Measurements from ENCODE around the gene SACS. TPM values are rescaled to one million over a fixed set of nuclear protein-coding genes. Genes with fewer than 3 reads are reported as not detected.
A peak's percentile ranks its signal among the peaks of the same experiment; 100 is the strongest.

Gene SACS
- polyA plus RNA-seq, 3 donors = 1.7 to 2.7 (median 2.2) TPM

GRCh38 chr13:23460309-23460708, 26.8 kb upstream of the SACS start:
- Mint-ChIP-seq H3K36me3 (peaks cover 0 to 2% of the 10 kb centered on the region in 2 donors), H3K4me3 (peak overlapping the region in 1 of 2 donors; percentile 74), H3K9me3 (peaks cover 0 to 8% (median 1%) of the 10 kb centered on the region in 7 donors), H3K4me1 (peaks cover 44% of the 10 kb centered on the region), H3K27ac (peak overlapping the region in 6 of 7 donors; percentile 7 to 74 (median 69)), H3K27me3 (ENCODE audit: low read depth in 3 of 3) (peaks cover 0 to 5% (median 2%) of the 10 kb centered on the region in 3 donors)
- H3K36me3 ChIP-seq (replicated peaks in 1 of 2; ENCODE audit: control insufficient read depth in 1 of 2, insufficient read depth in 2 of 2, low read length in 2 of 2) = no peaks in the 10 kb centered on the region
- H4K20me1 ChIP-seq (ENCODE audit: insufficient read depth, low read length) = no peaks in the 10 kb centered on the region
- peak overlapping the region in 1 of 2 donors; percentile 24 for H3K27ac ChIP-seq (ENCODE audit: low read depth in 1 of 2, low read length in 2 of 2)
- H3K9ac ChIP-seq (ENCODE audit: insufficient read depth, low read length, poor library complexity, severe bottlenecking) = no peak overlapping the region
- no peaks in the 10 kb centered on the region for H3K79me2 ChIP-seq (ENCODE audit: insufficient read depth, low read length)
- WGBS (ENCODE audit: insufficient coverage) = 0% methylated on average over 1 of the region's 1 CpG
- no peaks in the 10 kb centered on the region for H3K9me3 ChIP-seq (replicated peaks in 1 of 2; ENCODE audit: control insufficient read depth in 1 of 2, insufficient read depth in 1 of 2, low read length in 2 of 2)
- intact Hi-C loops (cut with micrococcal nuclease) = loop anchor here in 1 of 2 donors (10.0 kb wide), 1 partner anchor 444 kb away; no protein-coding TSS in a partner anchor
- H3K4me3 ChIP-seq (replicated peaks in 1 of 3; ENCODE audit: low read depth in 2 of 3, low read length in 3 of 3) = peak overlapping the region in 1 of 3 experiments; percentile 30
- TF ChIP-seq CTCF (IDR thresholded peaks at IDR 0.05) = no peak
- peak; percentile 21 to 39 (median 36) for DNase-seq
- H3K4me2 ChIP-seq (replicated peaks; ENCODE audit: extremely low read depth, low read length, poor library complexity, severe bottlenecking) = peak overlapping the region; percentile 49
- H3K27me3 ChIP-seq (ENCODE audit: control insufficient read depth in 2 of 2, insufficient read depth in 2 of 2, low read length in 2 of 2) = no peaks in the 10 kb centered on the region
- peaks cover 40 to 41% of the 10 kb centered on the region in 2 donors for H3K4me1 ChIP-seq (ENCODE audit: control insufficient read depth in 1 of 2, insufficient read depth in 2 of 2, low read length in 2 of 2)
- H2AFZ ChIP-seq (ENCODE audit: insufficient read depth, low read depth, low read length, poor library complexity, severe bottlenecking) = no peak overlapping the region

- H3K4me2 ChIP-seq (replicated peaks; ENCODE audit: extremely low read depth, low read length, poor library complexity, severe bottlenecking) = no peak overlapping the region
- Mint-ChIP-seq H3K27me3 (ENCODE audit: low read depth in 3 of 3) (no peaks in the 10 kb centered on the region), H3K4me3 (no peak overlapping the region), H3K4me1 (peaks cover 43% of the 10 kb centered on the region), H3K36me3 (no peaks in the 10 kb centered on the region), H3K9me3 (peaks cover 0 to 5% (median 0%) of the 10 kb centered on the region in 7 donors), H3K27ac (no peak overlapping the region)
- no peaks in the 10 kb centered on the region for H4K20me1 ChIP-seq (ENCODE audit: insufficient read depth, low read length)
- no peaks in the 10 kb centered on the region for H3K79me2 ChIP-seq (ENCODE audit: insufficient read depth, low read length)
- no peak for DNase-seq
- H3K4me1 ChIP-seq (ENCODE audit: control insufficient read depth in 1 of 2, insufficient read depth in 2 of 2, low read length in 2 of 2) = peaks cover 40 to 41% of the 10 kb centered on the region in 2 donors
- TF ChIP-seq CTCF (IDR thresholded peaks at IDR 0.05) = no peak
- intact Hi-C loops (cut with micrococcal nuclease) = no loop called here
- 96% methylated on average over 2 of the region's 4 CpGs for WGBS (ENCODE audit: insufficient coverage)
- H3K9me3 ChIP-seq (replicated peaks in 1 of 2; ENCODE audit: control insufficient read depth in 1 of 2, insufficient read depth in 1 of 2, low read length in 2 of 2) = no peaks in the 10 kb centered on the region
- H3K4me3 ChIP-seq (replicated peaks in 1 of 3; ENCODE audit: low read depth in 2 of 3, low read length in 3 of 3) = no peak overlapping the region
- H3K27me3 ChIP-seq (ENCODE audit: control insufficient read depth in 2 of 2, insufficient read depth in 2 of 2, low read length in 2 of 2) = no peaks in the 10 kb centered on the region
- H3K27ac ChIP-seq (ENCODE audit: low read depth in 1 of 2, low read length in 2 of 2) = no peak overlapping the region
- H2AFZ ChIP-seq (ENCODE audit: insufficient read depth, low read depth, low read length, poor library complexity, severe bottlenecking) = no peak overlapping the region
- no peaks in the 10 kb centered on the region for H3K36me3 ChIP-seq (replicated peaks in 1 of 2; ENCODE audit: control insufficient read depth in 1 of 2, insufficient read depth in 2 of 2, low read length in 2 of 2)
- no peak overlapping the region for H3K9ac ChIP-seq (ENCODE audit: insufficient read depth, low read length, poor library complexity, severe bottlenecking)
Observed at GRCh38 chr13:23458989-23459388, 25.5 kb upstream of the SACS start.
